ENCODE measurements around the gene PRDX6. TPM values are rescaled to one million over a fixed set of nuclear protein-coding genes. Genes with fewer than 3 reads are reported as not detected.

PRDX6 gene, protein sequence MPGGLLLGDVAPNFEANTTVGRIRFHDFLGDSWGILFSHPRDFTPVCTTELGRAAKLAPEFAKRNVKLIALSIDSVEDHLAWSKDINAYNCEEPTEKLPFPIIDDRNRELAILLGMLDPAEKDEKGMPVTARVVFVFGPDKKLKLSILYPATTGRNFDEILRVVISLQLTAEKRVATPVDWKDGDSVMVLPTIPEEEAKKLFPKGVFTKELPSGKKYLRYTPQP
- 149 and 169 TPM in 2 replicates for total RNA-seq

GRCh38 chr1:173477286-173478093, at the start of gene PRDX6:
Gene PRDX6 (plus strand): TSS chr1:173477335. CDS start chr1:173477398, 63 bp downstream.

Other genes starting within 250 kb of the PRDX6 start
- not detected in 2 replicates for gene SLC9C2, start 125.7 kb downstream of the PRDX6 start, total RNA-seq
- not detected in 2 replicates for gene TEX50, start 158.0 kb downstream of the PRDX6 start, total RNA-seq
- 0.31 and 0.40 TPM in 2 replicates for gene ANKRD45, start 192.5 kb downstream of the PRDX6 start, total RNA-seq
- 38.4 and 40.9 TPM in 2 replicates for gene KLHL20, start 237.6 kb downstream of the PRDX6 start, total RNA-seq

Measured in aortic smooth muscle cell (primary cell).